KBM-7 (cell line): ENCODE results near the gene UGGT2.
"Not testable (repeated sequence)": the region's sequence is repeated elsewhere in the genome, so short reads cannot be mapped to it uniquely, and the experiment has no call there.

ENCODE experiments used
- DNase-seq: peaks from one replicate; pipeline ENCODE4 v3.0.0-alpha.2; 2015
- in situ Hi-C: fragments of 300-500 bp; cut with MboI; formaldehyde crosslinking; loops from 2 replicates; pipeline ENCODE4 v1.14.3; 2020; ENCODE audit warnings: low sequenced_read_pairs, low pct_unique_long_range_greater_than_20kb, mixed read lengths

The UGGT2 gene

DNA sequence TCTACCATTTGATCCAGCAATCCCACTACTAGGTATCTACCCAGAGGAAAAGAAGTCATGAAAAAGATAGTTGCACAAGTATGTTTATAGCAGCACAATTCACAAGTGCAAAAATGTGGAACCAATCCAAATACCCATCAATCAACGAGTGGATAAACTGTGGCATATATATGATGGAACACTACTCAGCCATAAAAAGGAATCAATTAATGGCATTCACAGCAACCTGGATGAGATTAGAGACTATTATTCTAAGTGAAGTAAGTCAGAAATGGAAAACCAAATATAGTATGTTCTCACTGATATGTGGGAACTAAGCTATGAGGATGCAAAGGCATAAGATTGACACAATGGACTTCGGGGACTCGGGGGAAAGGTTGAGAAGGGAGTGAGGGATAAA lies 1.3 kb downstream of the UGGT2 start:
- in situ Hi-C loops, DNase-seq: not testable (repeated sequence)

DNA sequence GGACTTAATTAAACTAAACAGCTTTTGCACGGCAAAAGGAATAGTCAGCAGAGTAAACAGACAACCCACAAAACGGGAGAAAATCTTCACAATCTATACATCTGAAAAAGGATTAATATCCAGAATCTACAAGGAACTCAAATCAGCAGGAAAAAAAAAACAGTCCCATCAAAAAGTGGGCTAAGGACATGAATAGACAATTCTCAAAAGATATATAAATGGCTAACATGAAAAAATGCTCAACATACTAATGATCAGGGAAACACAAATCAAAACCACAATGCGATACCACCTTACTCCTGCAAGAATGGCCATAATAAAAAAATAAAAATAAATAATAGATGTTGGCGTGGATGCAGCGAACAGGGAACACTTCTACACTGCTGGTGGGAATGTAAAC lies 1.7 kb downstream of the UGGT2 start:
- in situ Hi-C loops, DNase-seq: not testable (repeated sequence)

- DNase-seq: not testable (repeated sequence)
Measured at GRCh38 chr13:96050955-96051354, 2.2 kb downstream of the UGGT2 start.

GRCh38 chr13:96046449-96047126 lies 6.6 kb downstream of the UGGT2 start:
- in situ Hi-C loops, DNase-seq: not testable (repeated sequence)

More at GRCh38 chr13:96050955-96051354, 2.2 kb downstream of the UGGT2 start:
- in situ Hi-C loops: not testable (repeated sequence)

DNA sequence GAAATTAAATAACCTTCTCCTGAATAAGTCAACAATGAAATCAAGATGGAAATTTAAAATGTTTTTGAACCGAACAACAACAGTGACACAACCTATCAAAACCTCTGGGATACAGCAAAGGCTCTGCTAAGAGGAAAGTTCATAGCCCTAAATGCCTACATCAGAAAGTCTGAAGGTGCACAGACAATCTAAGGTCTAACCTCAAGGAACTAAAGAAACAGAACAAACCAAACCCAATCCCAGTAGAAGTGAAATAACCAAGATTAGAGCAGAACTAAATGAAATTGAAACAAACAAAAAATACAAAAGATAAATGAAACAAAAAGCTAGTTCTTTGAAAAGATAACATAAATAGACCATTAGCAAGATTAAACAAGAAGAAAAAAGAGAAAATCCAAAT lies 9.0 kb downstream of the UGGT2 start:
- no peak for DNase-seq
- in situ Hi-C loops: no loop called here

DNA sequence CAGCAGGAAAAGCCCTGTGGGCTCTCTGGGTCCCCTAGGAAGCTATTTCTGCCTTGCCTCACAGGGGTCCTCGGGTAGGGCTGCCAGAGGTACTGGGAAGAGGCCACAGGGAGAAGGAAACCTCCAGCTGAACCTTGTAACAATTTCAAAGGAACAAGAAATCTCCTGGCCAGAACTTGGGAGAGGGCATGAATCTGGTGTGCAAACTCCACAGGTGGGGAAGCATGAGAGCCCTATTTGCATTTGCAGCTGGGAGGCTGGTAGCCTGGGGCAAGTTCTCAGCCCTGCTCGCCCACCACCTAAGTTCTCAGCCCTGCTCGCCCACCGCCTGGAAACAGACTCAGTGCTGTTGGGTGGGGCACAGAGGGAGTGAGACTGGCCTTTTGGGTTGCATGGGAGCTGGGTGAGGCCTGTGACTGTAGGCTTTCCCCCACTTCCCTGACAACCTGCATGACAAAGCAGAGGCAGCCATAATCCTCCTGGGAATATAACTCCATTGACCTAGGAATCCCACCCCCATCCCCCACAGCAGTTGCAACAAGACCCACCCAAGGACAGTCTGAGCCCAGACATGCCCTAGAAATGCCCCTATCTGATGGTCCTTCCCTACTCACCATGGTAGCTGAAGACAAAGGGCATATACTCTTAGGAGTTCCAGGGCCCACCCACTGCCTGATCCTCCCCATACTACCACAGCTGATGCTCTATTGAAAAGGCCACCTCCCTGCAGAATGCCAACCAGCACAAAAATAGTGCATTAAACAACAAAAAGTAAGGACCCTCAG lies 11.7 kb downstream of the UGGT2 start:
- DNase-seq: no peak
- in situ Hi-C loops: no loop called here

GRCh38 chr13:96036515-96036914 lies 16.7 kb downstream of the UGGT2 start:
- DNase-seq: no peak
- in situ Hi-C loops: no loop called here

DNA sequence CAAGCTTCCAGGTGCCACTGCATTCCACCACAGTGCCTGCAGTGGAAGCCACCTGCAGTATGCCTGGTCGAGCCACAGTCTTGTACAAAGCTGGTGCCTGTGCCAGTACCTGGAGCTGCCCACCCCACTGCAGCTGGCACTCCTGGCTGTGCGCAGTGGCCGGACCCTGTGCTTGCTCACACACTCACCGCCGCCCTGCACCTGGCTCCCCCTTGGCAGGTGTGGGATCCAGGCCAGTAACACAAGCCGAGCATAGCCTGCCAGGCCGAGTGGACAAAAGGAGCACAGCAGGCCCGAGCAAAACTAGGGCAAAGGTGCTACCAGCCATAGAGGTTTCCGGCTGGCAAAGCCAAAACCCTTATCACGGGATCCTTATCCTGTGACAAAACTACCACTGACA lies 18.5 kb downstream of the UGGT2 start:
- no peak for DNase-seq
- in situ Hi-C loops: no loop called here

GRCh38 chr13:96033220-96034015 lies 19.8 kb downstream of the UGGT2 start:
- in situ Hi-C loops: no loop called here
- no peak for DNase-seq

- in situ Hi-C loops: no loop called here
- DNase-seq: no peak
Measured at GRCh38 chr13:96032717-96033116, 20.5 kb downstream of the UGGT2 start.

GRCh38 chr13:96029002-96029401 lies 24.2 kb downstream of the UGGT2 start:
- in situ Hi-C loops: no loop called here
- no peak for DNase-seq

GRCh38 chr13:96027496-96027895 lies 25.7 kb downstream of the UGGT2 start:
- DNase-seq: no peak
- in situ Hi-C loops: no loop called here

DNA sequence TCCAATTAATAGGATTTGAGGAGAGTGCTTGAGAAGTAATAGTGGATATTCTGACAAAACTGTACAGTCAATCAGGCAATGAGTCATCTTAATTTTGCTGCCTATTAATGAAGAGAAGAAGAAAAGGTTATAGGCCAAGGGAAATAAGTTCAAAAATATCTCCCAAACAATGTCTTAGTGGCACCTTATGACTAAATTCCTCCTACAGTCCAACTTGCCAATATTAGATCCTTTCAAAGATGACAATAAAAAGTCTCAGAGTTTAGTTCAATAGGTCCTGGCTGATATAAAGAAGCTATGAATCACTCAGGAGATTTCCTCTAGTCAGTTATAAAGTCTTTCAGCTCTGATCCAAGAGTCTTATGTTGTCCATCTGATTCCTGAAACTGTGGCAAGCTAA lies 27.9 kb downstream of the UGGT2 start:
- no peak for DNase-seq
- in situ Hi-C loops: no loop called here

- DNase-seq: no peak
- in situ Hi-C loops: loop anchor here (25.0 kb wide), 1 partner anchor 791 kb away; no protein-coding TSS in a partner anchor
Measured at GRCh38 chr13:96020931-96021330, 32.3 kb downstream of the UGGT2 start.

DNA sequence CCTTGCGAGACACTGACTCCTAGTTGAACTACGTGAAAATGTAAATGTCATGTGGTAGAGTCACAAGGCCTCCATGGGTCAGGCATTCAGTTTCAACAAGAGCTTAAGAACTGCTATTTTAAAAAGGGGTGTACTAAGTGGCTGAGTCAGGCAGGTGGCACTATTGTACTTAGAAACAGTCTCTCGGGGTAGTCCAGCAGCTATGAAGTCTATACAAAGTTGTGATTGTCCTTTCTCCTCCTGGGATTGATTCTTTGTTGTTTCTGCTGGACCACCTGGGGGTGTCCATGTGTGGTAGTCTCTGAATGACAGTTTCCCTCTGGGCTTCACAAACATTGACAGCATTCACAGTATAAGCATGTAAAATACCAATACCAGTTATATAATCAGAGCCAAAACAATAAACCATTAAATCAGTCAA lies 33.0 kb downstream of the UGGT2 start:
- in situ Hi-C loops: loop anchor here (25.0 kb wide), 1 partner anchor 792 kb away; no protein-coding TSS in a partner anchor
- peak; percentile 69 for DNase-seq

DNA sequence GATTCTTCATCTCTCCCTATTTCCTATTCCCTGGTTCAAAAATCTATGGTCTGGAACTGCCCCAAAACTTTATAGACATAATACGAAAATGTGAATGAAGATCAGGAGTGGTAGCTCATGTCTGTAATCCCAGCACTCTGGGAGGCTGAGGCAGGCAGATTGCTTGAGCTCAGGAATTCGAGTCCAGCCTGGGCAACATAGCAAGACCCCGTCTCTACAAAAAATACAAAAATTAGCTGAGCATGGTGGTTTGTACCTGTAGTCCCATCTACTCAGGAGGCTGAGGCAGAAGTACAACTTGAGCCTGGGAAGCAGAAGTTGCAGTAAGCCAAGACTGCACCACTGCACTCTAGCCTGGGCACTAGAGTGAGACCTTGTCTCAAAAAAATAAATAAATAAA lies 35.1 kb downstream of the UGGT2 start:
- in situ Hi-C loops: loop anchor here (25.0 kb wide), 1 partner anchor 794 kb away; no protein-coding TSS in a partner anchor

DNA sequence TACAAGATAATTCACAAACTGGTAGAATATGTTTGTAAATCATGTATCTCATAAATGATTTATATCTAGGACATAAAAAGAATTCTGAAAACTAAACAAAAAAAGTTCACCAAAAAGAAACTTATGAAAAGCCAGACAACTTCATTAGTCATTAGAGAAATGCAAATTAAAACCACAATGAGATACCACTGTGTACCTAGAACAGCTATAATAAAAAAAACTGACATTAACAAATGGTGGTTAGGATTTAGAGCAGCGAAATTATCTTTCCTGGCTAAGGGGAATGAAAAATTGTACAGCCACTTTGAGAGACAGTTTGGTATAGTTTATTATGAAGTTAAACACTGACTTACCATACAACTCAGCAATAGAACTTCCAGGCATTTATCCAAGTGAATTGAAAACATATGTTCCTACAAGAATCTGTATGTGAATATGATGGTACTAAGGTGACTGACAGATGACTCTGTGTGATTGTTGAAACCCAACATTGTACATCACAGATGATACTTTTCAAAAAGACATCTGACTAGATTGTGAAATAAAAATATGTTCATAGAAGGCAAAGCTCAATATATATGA lies 41.8 kb downstream of the UGGT2 start:
- no peak for DNase-seq
- in situ Hi-C loops: loop anchor here (25.0 kb wide), 1 partner anchor 801 kb away; no protein-coding TSS in a partner anchor

More for the DNA sequence above, 35.1 kb downstream of the UGGT2 start:
- no peak for DNase-seq

DNA sequence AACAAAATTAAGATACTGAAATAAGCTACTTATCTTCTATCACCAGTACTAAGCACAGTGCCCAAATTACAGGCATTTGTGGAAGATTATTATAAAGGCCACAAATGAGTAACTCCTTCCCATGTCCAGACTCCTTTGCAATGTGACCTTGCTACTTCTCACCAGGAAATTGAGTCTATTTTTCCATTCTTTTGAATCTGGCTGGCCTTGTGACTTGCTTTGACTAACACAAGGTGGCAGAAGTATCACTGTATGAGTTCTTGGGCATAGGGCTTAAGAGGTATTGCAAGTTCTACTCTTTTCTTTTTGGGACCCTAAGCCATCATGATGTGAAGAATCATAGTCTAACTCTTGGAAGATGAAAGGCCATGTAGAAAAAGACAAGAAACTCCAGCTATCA lies 49.9 kb downstream of the UGGT2 start:
- peak; percentile 1 for DNase-seq
- in situ Hi-C loops: loop anchor here (25.0 kb wide), 1 partner anchor 809 kb away; no protein-coding TSS in a partner anchor
